Tibial nerve (tissue), 4 donors: Measurements from ENCODE around the gene LDHAL6B.

Experiments used
- CTCF ChIP-seq, 5 experiments: fragments of 200-600 bp in 3 of 5; fragments of 450-650 bp in 2 of 5; sonication (generic) in 3 of 5; IDR thresholded peaks; one replicate each; pipeline ENCODE4 v1.5.1; 2016 to 2019; ENCODE audit warnings: antibody characterized with exemption in 5 of 5, mild to moderate bottlenecking in 3 of 5, moderate library complexity in 2 of 5
- EP300 ChIP-seq, 2 donors: sonication (generic); formaldehyde crosslinking; IDR thresholded peaks; one replicate each; pipeline ENCODE4 v1.6.1; 2017; ENCODE audit warnings: antibody characterized with exemption in 2 of 2, mild to moderate bottlenecking in 1 of 2
- POLR2A ChIP-seq, 2 donors: fragments of 450-650 bp; IDR thresholded peaks; one replicate each; pipeline ENCODE4 v1.6.1; 2017; ENCODE audit warnings: antibody characterized with exemption in 2 of 2, mild to moderate bottlenecking in 2 of 2, moderate library complexity in 2 of 2

DNA sequence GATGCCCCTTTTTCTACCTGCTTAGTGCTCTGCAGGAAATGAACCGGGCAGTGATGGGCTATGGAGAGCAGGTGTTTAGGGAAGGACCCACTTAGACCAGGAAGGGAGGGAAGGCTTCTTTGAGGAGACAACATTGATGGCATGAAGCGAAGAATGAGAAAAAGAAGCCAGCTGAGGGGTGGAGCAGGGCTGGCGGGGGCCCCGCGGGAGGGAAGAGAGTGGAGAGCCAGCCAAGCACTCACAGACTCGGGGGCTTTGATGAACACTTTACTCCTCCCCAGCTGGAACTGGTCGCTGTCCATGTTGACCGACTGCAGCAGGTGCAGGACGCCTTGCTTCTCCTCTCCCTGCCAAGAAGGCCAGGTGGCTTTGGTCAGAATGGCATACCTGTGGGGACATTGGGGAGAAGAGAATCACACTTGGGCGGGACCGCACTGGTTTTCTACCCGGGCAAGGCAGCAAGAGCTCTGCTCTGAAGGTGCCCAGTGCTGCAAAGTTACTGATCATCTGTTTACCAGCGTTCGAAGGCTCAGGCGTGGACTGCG is 28.4 kb upstream of the LDHAL6B start:
- no peak for TF ChIP-seq CTCF (IDR thresholded peaks at IDR 0.05)
- no peak for TF ChIP-seq EP300 (IDR thresholded peaks at IDR 0.05)
- TF ChIP-seq POLR2A (IDR thresholded peaks at IDR 0.05), result no peak
